Activated T-cell treated with anti-CD3 and anti-CD28 coated beads, Interleukin-2, amount 50 U/mL, for 4 hours (primary cell): ENCODE results near the gene SOD2. TPM values are rescaled to one million over a fixed set of nuclear protein-coding genes. Genes with fewer than 3 reads are reported as not detected.
"Not testable (repeated sequence)": the region's sequence is repeated elsewhere in the genome, so short reads cannot be mapped to it uniquely, and the experiment has no call there.

Experiments used
- ATAC-seq, 2 donors: fragments of 200-7000 bp; cut with Tn5 transposase; one replicate each; pipeline ENCODE4 v1.10.0; 2021
- DNase-seq: peaks from one replicate; pipeline ENCODE4 v3.0.0-alpha.2; 2020
- H3K27me3 Mint-ChIP-seq: one replicate; pipeline ENCODE4 v1.8.0; 2021; ENCODE audit warnings: low read depth, mixed read lengths
- H3K36me3 Mint-ChIP-seq: one replicate; pipeline ENCODE4 v1.8.0; 2022; ENCODE audit warnings: mixed read lengths; ENCODE audit not compliant: insufficient read depth
- H3K4me1 Mint-ChIP-seq: one replicate; pipeline ENCODE4 v1.8.0; 2021; ENCODE audit warnings: low read depth, mixed read lengths
- H3K4me3 Mint-ChIP-seq: one replicate; pipeline ENCODE4 v1.8.0; 2021; ENCODE audit warnings: mild to moderate bottlenecking, moderate library complexity, mixed read lengths
- H3K9me3 Mint-ChIP-seq: one replicate; pipeline ENCODE4 v1.8.0; 2021; ENCODE audit warnings: mixed read lengths
- total RNA-seq, 3 donors: library from RNA; stranded (reverse); gene quantifications; one replicate each; pipeline ENCODE4 v1.2.1, GENCODE V29; 2021

SOD2 gene
- total RNA-seq, 3 donors from 2014 or later, result 116 to 147 (median 133) TPM

GRCh38 chr6:159700970-159701369 lies 7.9 kb upstream of the SOD2 start:
- H3K9me3 Mint-ChIP-seq, result no peaks in the 10 kb centered on the region
- H3K4me3 Mint-ChIP-seq, result no peak overlapping the region
- ATAC-seq (no peak), DNase-seq (no peak)
- peaks cover 9% of the 10 kb centered on the region for H3K4me1 Mint-ChIP-seq
- H3K27me3 Mint-ChIP-seq, result no peaks in the 10 kb centered on the region
- H3K36me3 Mint-ChIP-seq, result peaks cover 5% of the 10 kb centered on the region

- Mint-ChIP-seq H3K27me3 (no peaks in the 10 kb centered on the region), H3K36me3 (peaks cover 9% of the 10 kb centered on the region), H3K4me1 (peaks cover 27% of the 10 kb centered on the region), H3K9me3 (no peaks in the 10 kb centered on the region), H3K4me3 (no peak overlapping the region)
- DNase-seq (no peak), ATAC-seq (no peak)
These were observed 2.9 kb upstream of the SOD2 start for GRCh38 chr6:159695984-159696383.

- no peaks in the 10 kb centered on the region for H3K9me3 Mint-ChIP-seq
- H3K27me3 Mint-ChIP-seq, result no peaks in the 10 kb centered on the region
- H3K4me3 Mint-ChIP-seq, result peak overlapping the region; percentile 93
- ATAC-seq, result peak; percentile 41 to 47
- peaks cover 5% of the 10 kb centered on the region for H3K36me3 Mint-ChIP-seq
- DNase-seq, result peak; percentile 11
- peaks cover 32% of the 10 kb centered on the region for H3K4me1 Mint-ChIP-seq
These were observed 979 bp upstream of the SOD2 start for GRCh38 chr6:159693894-159694545.

GRCh38 chr6:159692303-159693127 lies 526 bp downstream of the SOD2 start:
- Mint-ChIP-seq H3K36me3 (peaks cover 9% of the 10 kb centered on the region), H3K4me1 (peaks cover 40% of the 10 kb centered on the region), H3K27me3 (no peaks in the 10 kb centered on the region), H3K4me3 (peak overlapping the region; percentile 88), H3K9me3 (no peaks in the 10 kb centered on the region)
- DNase-seq (peak; percentile 51), ATAC-seq (peak; percentile 55 to 56)

- Mint-ChIP-seq H3K27me3 (no peaks in the 10 kb centered on the region), H3K4me1 (peaks cover 42% of the 10 kb centered on the region), H3K36me3 (peaks cover 11% of the 10 kb centered on the region), H3K9me3 (no peaks in the 10 kb centered on the region), H3K4me3 (peak overlapping the region; percentile 88)
- no peak for ATAC-seq
- no peak for DNase-seq
These were observed 1.1 kb downstream of the SOD2 start for GRCh38 chr6:159691963-159692287.

- Mint-ChIP-seq H3K4me1 (peaks cover 47% of the 10 kb centered on the region), H3K4me3 (peak overlapping the region; percentile 88), H3K9me3 (no peaks in the 10 kb centered on the region), H3K36me3 (peaks cover 15% of the 10 kb centered on the region), H3K27me3 (no peaks in the 10 kb centered on the region)
- DNase-seq (no peak), ATAC-seq (no peak)
These were observed 1.7 kb downstream of the SOD2 start for GRCh38 chr6:159691133-159691962.

- H3K27me3 Mint-ChIP-seq, H3K9me3 Mint-ChIP-seq, H3K4me3 Mint-ChIP-seq, DNase-seq, ATAC-seq: not testable (repeated sequence)
- Mint-ChIP-seq H3K4me1 (peaks cover 50% of the 10 kb centered on the region), H3K36me3 (peaks cover 20% of the 10 kb centered on the region)
These were observed 2.9 kb downstream of the SOD2 start for GRCh38 chr6:159690135-159690534.

GRCh38 chr6:159689001-159689400 lies 4.0 kb downstream of the SOD2 start:
- ATAC-seq, result no peak
- H3K4me1 Mint-ChIP-seq, result peaks cover 40% of the 10 kb centered on the region
- H3K36me3 Mint-ChIP-seq, result peaks cover 23% of the 10 kb centered on the region
- no peak for DNase-seq
- no peaks in the 10 kb centered on the region for H3K27me3 Mint-ChIP-seq
- H3K9me3 Mint-ChIP-seq, result no peaks in the 10 kb centered on the region
- no peak overlapping the region for H3K4me3 Mint-ChIP-seq

- Mint-ChIP-seq H3K4me1 (peaks cover 38% of the 10 kb centered on the region), H3K36me3 (peaks cover 26% of the 10 kb centered on the region), H3K4me3 (no peak overlapping the region), H3K27me3 (no peaks in the 10 kb centered on the region), H3K9me3 (no peaks in the 10 kb centered on the region)
- DNase-seq (no peak), ATAC-seq (no peak)
These were observed 4.7 kb downstream of the SOD2 start for GRCh38 chr6:159688266-159688905.

- Mint-ChIP-seq H3K9me3 (no peaks in the 10 kb centered on the region), H3K36me3 (peaks cover 29% of the 10 kb centered on the region), H3K4me1 (peaks cover 40% of the 10 kb centered on the region), H3K27me3 (no peaks in the 10 kb centered on the region), H3K4me3 (no peak overlapping the region)
- ATAC-seq, result no peak
- DNase-seq, result no peak
These were observed 5.7 kb downstream of the SOD2 start for GRCh38 chr6:159687341-159687740.

- Mint-ChIP-seq H3K4me3 (peak overlapping the region; percentile 14), H3K27me3 (no peaks in the 10 kb centered on the region), H3K36me3 (peaks cover 31% of the 10 kb centered on the region), H3K4me1 (peaks cover 38% of the 10 kb centered on the region), H3K9me3 (no peaks in the 10 kb centered on the region)
- ATAC-seq, result peak in 1 of 2 donors; percentile 10
- no peak for DNase-seq
These were observed 6.3 kb downstream of the SOD2 start for GRCh38 chr6:159686703-159687102.

- Mint-ChIP-seq H3K4me3 (no peak overlapping the region), H3K36me3 (peaks cover 33% of the 10 kb centered on the region), H3K9me3 (no peaks in the 10 kb centered on the region), H3K27me3 (no peaks in the 10 kb centered on the region), H3K4me1 (peaks cover 35% of the 10 kb centered on the region)
- ATAC-seq, result no peak
- DNase-seq, result no peak
These were observed 7.0 kb downstream of the SOD2 start for GRCh38 chr6:159686040-159686439.

- peaks cover 37% of the 10 kb centered on the region for H3K36me3 Mint-ChIP-seq
These were observed 9.1 kb downstream of the SOD2 start for GRCh38 chr6:159684013-159684304.

GRCh38 chr6:159682810-159683209 lies 10.2 kb downstream of the SOD2 start:
- ATAC-seq (no peak), DNase-seq (no peak)
- Mint-ChIP-seq H3K4me3 (no peak overlapping the region), H3K9me3 (no peaks in the 10 kb centered on the region), H3K4me1 (peaks cover 36% of the 10 kb centered on the region), H3K36me3 (peaks cover 36% of the 10 kb centered on the region), H3K27me3 (no peaks in the 10 kb centered on the region)

More at GRCh38 chr6:159684013-159684304, 9.1 kb downstream of the SOD2 start:
- Mint-ChIP-seq H3K9me3 (no peaks in the 10 kb centered on the region), H3K4me1 (peaks cover 40% of the 10 kb centered on the region), H3K27me3 (no peaks in the 10 kb centered on the region), H3K4me3 (no peak overlapping the region)
- ATAC-seq (no peak), DNase-seq (no peak)
